ENCODE results near the gene VIT. TPM values are rescaled to one million over a fixed set of nuclear protein-coding genes. Genes with fewer than 3 reads are reported as not detected.
"Not testable (repeated sequence)": the region's sequence is repeated elsewhere in the genome, so short reads cannot be mapped to it uniquely, and the experiment has no call there.

Gene VIT
- total and polyA plus RNA-seq, 4 donors = 0.17 to 0.94 (median 0.32) TPM

- 82 to 92% methylated on average over 7 of the region's 7 CpGs for WGBS, 2 donors
- no peak for ATAC-seq (ENCODE audit: insufficient read depth, low FRiP score)
- Histone ChIP-seq H3K27me3 (ENCODE audit: control insufficient read depth in 3 of 3, insufficient read depth in 3 of 3, low read length in 2 of 3) (no peaks in the 10 kb centered on the region), H3K9me3 (ENCODE audit: control insufficient read depth in 4 of 4, insufficient read depth in 3 of 4, low read length in 3 of 4) (no peaks in the 10 kb centered on the region), H3K36me3 (ENCODE audit: control insufficient read depth in 4 of 4, insufficient read depth in 4 of 4, low read length in 4 of 4) (no peaks in the 10 kb centered on the region), H3K4me3 (no peak overlapping the region), H3K27ac (ENCODE audit: low read depth in 1 of 2, low read length in 1 of 2) (no peak overlapping the region), H3K4me1 (ENCODE audit: control insufficient read depth in 5 of 5, insufficient read depth in 5 of 5, low read length in 5 of 5) (no peaks in the 10 kb centered on the region), H3K9ac (ENCODE audit: insufficient read depth in 1 of 2, low read length in 2 of 2) (no peak overlapping the region)
- DNase-seq = no peak
- no peak for TF ChIP-seq CTCF (IDR thresholded peaks at IDR 0.05; ENCODE audit: control extremely low read depth, extremely low read depth)
Measured at GRCh38 chr2:36824273-36824672, 127.8 kb downstream of the VIT start.

GRCh38 chr2:36824683-36825082 lies 128.2 kb downstream of the VIT start:
- H3K27me3 ChIP-seq (ENCODE audit: control insufficient read depth in 3 of 3, insufficient read depth in 3 of 3, low read length in 2 of 3); ATAC-seq (ENCODE audit: insufficient read depth, low FRiP score); H3K9me3 ChIP-seq (ENCODE audit: control insufficient read depth in 4 of 4, insufficient read depth in 3 of 4, low read length in 3 of 4); H3K4me3 ChIP-seq; DNase-seq; H3K4me1 ChIP-seq (ENCODE audit: control insufficient read depth in 5 of 5, insufficient read depth in 5 of 5, low read length in 5 of 5); H3K36me3 ChIP-seq (ENCODE audit: control insufficient read depth in 4 of 4, insufficient read depth in 4 of 4, low read length in 4 of 4); H3K9ac ChIP-seq (ENCODE audit: insufficient read depth in 1 of 2, low read length in 2 of 2); H3K27ac ChIP-seq (ENCODE audit: low read depth in 1 of 2, low read length in 1 of 2): not testable (repeated sequence)
- WGBS, 2 donors = 82 to 84% methylated on average over 2 of the region's 2 CpGs

DNA sequence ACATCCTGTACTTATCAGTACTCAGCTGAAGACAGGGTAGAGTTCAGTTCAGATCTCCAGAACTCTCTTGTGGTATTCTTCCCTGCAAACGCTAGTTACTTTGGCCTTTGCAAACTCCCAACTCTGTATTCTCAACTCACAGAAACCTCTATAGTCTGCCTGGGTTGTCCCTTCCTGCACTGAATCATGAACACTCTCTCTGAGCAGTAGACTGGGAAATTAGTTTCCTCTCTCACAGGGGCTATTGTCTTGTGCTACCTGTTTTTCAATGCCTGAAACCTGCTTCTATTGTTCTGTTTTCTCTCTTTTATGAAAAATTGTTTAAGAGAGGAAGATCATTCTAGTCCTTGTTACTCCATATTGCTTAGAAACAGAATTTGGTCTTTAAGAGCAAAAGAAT lies 134.7 kb downstream of the VIT start:
- Histone ChIP-seq H3K4me1 (ENCODE audit: control insufficient read depth in 5 of 5, insufficient read depth in 5 of 5, low read length in 5 of 5) (no peaks in the 10 kb centered on the region), H3K9me3 (ENCODE audit: control insufficient read depth in 4 of 4, insufficient read depth in 3 of 4, low read length in 3 of 4) (no peaks in the 10 kb centered on the region), H3K9ac (ENCODE audit: insufficient read depth in 1 of 2, low read length in 2 of 2) (no peak overlapping the region), H3K27me3 (ENCODE audit: control insufficient read depth in 3 of 3, insufficient read depth in 3 of 3, low read length in 2 of 3) (no peaks in the 10 kb centered on the region), H3K36me3 (ENCODE audit: control insufficient read depth in 4 of 4, insufficient read depth in 4 of 4, low read length in 4 of 4) (no peaks in the 10 kb centered on the region), H3K27ac (ENCODE audit: low read depth in 1 of 2, low read length in 1 of 2) (no peak overlapping the region), H3K4me3 (no peak overlapping the region)
- WGBS, 2 donors = 45 to 68% methylated on average over 1 of the region's 1 CpG
- no peak for DNase-seq
- no peak for TF ChIP-seq CTCF (IDR thresholded peaks at IDR 0.05; ENCODE audit: control extremely low read depth, extremely low read depth)
- ATAC-seq (ENCODE audit: insufficient read depth, low FRiP score) = no peak

GRCh38 chr2:36834203-36834602 lies 137.7 kb downstream of the VIT start:
- ATAC-seq (ENCODE audit: insufficient read depth, low FRiP score) = no peak
- Histone ChIP-seq H3K9ac (ENCODE audit: insufficient read depth in 1 of 2, low read length in 2 of 2) (no peak overlapping the region), H3K27me3 (ENCODE audit: control insufficient read depth in 3 of 3, insufficient read depth in 3 of 3, low read length in 2 of 3) (no peaks in the 10 kb centered on the region), H3K27ac (ENCODE audit: low read depth in 1 of 2, low read length in 1 of 2) (no peak overlapping the region), H3K4me1 (ENCODE audit: control insufficient read depth in 5 of 5, insufficient read depth in 5 of 5, low read length in 5 of 5) (no peaks in the 10 kb centered on the region), H3K36me3 (ENCODE audit: control insufficient read depth in 4 of 4, insufficient read depth in 4 of 4, low read length in 4 of 4) (no peaks in the 10 kb centered on the region), H3K9me3 (ENCODE audit: control insufficient read depth in 4 of 4, insufficient read depth in 3 of 4, low read length in 3 of 4) (no peaks in the 10 kb centered on the region), H3K4me3 (no peak overlapping the region)
- 90 to 94% methylated on average over 2 of the region's 2 CpGs for WGBS, 2 donors
- TF ChIP-seq CTCF (IDR thresholded peaks at IDR 0.05; ENCODE audit: control extremely low read depth, extremely low read depth) = no peak
- DNase-seq = no peak

Measured in lung (tissue), 12 donors.